Measurements from ENCODE around the gene ASXL1.

GRCh38 chr20:32481311-32482142 lies 123.4 kb downstream of the ASXL1 start:
- TF ChIP-seq, protein P1, sequence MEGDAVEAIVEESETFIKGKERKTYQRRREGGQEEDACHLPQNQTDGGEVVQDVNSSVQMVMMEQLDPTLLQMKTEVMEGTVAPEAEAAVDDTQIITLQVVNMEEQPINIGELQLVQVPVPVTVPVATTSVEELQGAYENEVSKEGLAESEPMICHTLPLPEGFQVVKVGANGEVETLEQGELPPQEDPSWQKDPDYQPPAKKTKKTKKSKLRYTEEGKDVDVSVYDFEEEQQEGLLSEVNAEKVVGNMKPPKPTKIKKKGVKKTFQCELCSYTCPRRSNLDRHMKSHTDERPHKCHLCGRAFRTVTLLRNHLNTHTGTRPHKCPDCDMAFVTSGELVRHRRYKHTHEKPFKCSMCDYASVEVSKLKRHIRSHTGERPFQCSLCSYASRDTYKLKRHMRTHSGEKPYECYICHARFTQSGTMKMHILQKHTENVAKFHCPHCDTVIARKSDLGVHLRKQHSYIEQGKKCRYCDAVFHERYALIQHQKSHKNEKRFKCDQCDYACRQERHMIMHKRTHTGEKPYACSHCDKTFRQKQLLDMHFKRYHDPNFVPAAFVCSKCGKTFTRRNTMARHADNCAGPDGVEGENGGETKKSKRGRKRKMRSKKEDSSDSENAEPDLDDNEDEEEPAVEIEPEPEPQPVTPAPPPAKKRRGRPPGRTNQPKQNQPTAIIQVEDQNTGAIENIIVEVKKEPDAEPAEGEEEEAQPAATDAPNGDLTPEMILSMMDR (IDR thresholded peaks at IDR 0.05): no peak
- TF ChIP-seq TFCP2L1 (CRISPR knock-in tag; IDR thresholded peaks at IDR 0.05) (no peak), JUNB (IDR thresholded peaks at IDR 0.05) (no peak), USF2 (IDR thresholded peaks at IDR 0.05) (no peak), EP300 (IDR thresholded peaks at IDR 0.05) (no peak), PHF8 (IDR thresholded peaks at IDR 0.05; ENCODE audit: borderline replicate concordance, low read depth) (no peak), RNF2 (IDR thresholded peaks at IDR 0.05; ENCODE audit: borderline replicate concordance, low read depth) (no peak), RFX5 (IDR thresholded peaks at IDR 0.05) (no peak), MAFK (IDR thresholded peaks at IDR 0.05; ENCODE audit: partially characterized antibody) (no peak), FOSL2 (IDR thresholded peaks at IDR 0.05) (no peak), FOSL2 (CRISPR knock-in tag; IDR thresholded peaks at IDR 0.05) (no peak)
